GM18519 (cell line): ENCODE data around the gene ANXA1.

Experiments
- ATAC-seq: cut with Tn5 transposase; IDR thresholded peaks from one replicate; pipeline ENCODE4 v1.9.1; 2021; ENCODE audit warnings: mild to moderate bottlenecking, moderate library complexity; ENCODE audit not compliant: unreplicated experiment, low FRiP score

Gene ANXA1

DNA sequence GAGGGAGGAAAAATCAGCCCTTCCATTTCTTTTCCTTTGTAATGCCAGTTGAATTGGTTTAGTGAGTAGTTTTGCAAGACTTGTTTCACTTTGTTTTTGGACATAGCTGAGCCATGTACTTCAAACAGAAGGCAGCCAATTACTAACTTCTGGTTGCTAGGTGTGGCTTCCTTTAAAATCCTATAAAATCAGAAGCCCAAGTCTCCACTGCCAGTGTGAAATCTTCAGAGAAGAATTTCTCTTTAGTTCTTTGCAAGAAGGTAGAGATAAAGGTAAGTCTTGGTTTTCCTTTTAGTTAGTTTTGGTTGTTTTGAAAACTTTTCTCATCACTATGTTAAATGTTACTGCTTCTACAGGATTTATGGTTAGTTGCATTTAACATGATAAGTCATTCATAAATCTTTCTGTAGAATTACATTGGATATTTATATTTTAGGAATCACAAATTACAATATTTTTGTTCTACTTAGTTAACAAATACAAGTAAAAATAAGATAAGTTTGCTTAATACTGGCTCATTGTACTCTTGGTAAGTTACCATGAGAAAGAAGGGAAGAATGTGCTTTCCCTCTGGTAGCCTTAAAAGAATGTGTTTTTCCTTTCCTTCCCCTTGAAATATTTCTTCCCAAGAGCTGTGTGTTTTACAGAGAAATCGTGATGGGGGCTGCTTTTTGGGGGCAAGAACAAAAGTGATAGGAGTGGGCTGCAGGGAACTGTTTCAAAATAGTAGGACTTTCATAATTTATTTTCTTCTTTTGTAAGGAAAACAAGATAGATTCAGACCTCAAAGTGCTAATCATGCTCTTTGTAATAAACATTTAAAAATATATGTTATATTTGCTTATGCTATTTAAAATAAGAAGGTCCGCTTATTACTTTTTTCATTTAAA, at the start of gene ANXA1:
ANXA1 (plus strand) TSS at position 213 of the 890 bp plus-strand sequence. CDS start 6,671 bp downstream, outside the sequence.
- no peak for ATAC-seq

DNA sequence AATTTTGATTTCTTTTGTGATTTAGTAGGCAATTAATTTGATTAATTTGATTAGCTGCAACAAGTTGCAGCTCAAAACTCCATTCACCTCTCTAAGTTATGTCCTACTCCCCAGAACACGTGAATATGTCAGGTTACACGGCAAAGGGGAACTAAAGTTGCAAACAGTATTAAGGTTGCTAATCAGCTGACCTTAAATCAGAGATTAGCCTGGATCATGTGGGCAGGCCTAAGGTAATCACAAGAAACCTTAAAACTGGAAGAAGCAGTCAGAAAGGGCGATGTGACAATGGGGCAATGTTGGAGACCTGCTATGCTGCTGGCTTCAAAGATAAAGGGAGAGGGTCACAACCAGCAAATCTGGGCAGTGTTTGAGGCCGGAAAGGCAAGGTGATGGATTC, 47.3 kb upstream of the ANXA1 start:
- no peak for ATAC-seq

- no peak for ATAC-seq
Measured at GRCh38 chr9:73104921-73105320, 46.7 kb upstream of the ANXA1 start.

- peak; percentile 97 for ATAC-seq
Measured at GRCh38 chr9:73107489-73108069, 44.1 kb upstream of the ANXA1 start.

DNA sequence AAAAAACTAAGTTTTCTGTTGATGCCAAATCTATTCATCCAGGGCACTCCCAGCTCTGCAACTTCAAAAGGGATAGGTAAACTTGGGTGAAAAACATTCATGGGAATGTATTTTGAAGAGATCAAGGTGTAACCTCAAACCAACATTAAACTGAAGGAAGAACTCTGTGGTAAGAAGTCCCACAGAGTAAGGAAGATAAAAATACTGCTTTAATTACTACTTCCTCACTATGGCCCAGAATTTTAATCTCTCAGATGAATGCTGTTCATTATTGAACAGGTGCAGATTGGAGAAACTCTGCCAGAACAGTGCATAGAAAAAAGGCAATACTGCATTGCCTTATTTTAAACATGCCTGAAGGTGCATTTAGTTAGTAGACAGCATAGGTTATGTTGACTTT, 37.6 kb upstream of the ANXA1 start:
- ATAC-seq, result no peak

GRCh38 chr9:73114958-73115357, 36.7 kb upstream of the ANXA1 start:
- ATAC-seq, result no peak

GRCh38 chr9:73116031-73116430, 35.6 kb upstream of the ANXA1 start:
- ATAC-seq, result no peak

DNA sequence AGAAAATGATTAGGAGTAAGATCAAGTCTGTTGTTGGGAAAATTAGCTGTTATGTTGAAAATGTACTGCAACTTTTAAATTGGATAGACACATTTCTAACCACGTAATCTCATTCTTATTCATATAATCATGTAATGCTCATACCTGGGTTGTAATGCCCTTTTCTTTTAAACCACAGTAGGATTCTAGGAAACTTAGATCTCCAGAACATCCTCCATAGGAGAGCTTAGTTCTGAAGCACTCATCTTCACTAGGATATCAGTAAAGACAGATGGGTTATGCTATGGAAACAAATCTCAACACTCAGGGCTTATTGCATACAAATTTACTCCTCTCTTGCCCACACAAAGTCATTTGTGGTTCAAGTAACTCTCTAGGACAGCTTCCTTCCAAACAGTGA, 34.8 kb upstream of the ANXA1 start:
- ATAC-seq, result no peak

DNA sequence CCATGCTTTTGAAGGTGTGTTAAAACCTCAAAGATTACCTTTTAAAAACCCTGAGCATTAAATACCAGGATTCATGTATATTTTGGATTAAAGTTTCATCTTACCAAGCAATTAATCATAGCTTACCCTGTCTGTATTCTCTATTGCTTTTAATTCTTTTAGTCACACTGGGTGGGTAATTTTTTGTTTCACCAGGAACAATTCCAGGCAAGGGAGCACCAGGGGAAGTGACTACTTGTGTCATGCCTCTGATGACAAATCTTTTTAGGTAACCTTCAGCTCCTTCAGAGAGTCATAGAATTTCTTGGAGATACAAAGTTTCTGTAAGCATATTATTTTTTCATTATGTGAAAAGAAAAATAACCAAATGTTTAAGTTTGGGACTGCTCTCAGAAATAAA, 33.4 kb upstream of the ANXA1 start:
- no peak for ATAC-seq

GRCh38 chr9:73118898-73119554, 32.6 kb upstream of the ANXA1 start:
- no peak for ATAC-seq

DNA sequence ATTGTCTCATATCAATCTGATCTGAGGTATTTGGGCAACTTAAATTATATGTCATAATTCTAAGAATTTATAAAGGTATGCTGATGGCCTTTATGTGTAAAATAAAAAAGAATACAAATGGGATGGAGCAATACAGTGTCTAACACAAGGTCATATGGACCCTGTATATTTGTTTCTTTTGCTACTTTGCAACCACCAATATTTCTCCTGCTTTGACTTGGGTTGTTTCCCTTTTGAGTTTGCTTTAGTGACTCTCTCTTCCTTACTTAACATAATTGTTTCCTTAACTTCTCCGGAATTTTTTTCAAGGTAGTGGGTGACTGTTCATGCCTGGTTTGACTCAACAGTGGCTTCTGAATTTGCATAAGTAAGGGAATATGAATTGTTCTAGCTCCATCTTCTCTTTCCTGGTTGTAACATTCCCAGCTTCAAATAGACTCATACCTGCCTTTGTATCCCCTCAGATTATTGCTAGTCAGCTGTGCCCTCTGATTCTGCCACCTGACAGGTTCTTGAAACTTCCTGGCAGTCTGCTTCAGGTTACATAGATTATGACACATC, 30.2 kb upstream of the ANXA1 start:
- no peak for ATAC-seq

- ATAC-seq, result no peak
Measured at GRCh38 chr9:73125651-73126050, 26.0 kb upstream of the ANXA1 start.

DNA sequence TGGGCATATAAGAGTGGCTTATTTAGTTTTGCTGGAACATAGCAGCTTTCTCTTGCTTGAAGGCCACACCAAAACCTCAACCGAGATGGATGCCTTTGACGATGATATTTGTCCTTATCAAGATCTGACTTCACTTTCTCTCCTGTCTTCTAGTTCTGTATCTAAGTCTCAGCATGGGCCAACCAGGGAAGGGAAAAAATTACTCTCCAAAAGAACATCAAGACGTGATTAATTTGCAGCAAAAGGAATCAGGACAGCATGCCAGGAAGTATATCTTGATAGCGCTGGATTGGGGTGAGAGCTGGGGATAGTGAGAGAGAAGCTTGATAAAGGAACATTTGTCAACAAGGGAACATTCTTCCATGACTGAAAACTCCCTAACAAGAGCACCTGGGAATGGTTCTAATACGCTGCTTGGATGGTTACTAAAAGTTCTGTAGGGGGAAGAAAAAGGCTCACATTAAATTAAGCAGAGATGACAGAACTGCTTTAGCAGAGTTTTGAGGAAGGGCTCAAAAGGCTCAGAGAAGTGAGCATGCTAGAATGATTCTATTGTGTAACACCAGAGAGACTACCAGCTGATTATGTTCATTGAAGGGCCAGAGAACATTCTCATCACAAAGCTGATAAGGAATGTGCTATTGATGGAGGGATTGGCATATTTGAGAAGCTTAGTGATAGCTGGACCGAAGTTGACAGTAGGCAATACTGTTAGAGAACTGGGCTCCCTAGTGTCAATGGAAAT, 21.6 kb upstream of the ANXA1 start:
- no peak for ATAC-seq

GRCh38 chr9:73131461-73131860, 20.2 kb upstream of the ANXA1 start:
- ATAC-seq, result no peak

DNA sequence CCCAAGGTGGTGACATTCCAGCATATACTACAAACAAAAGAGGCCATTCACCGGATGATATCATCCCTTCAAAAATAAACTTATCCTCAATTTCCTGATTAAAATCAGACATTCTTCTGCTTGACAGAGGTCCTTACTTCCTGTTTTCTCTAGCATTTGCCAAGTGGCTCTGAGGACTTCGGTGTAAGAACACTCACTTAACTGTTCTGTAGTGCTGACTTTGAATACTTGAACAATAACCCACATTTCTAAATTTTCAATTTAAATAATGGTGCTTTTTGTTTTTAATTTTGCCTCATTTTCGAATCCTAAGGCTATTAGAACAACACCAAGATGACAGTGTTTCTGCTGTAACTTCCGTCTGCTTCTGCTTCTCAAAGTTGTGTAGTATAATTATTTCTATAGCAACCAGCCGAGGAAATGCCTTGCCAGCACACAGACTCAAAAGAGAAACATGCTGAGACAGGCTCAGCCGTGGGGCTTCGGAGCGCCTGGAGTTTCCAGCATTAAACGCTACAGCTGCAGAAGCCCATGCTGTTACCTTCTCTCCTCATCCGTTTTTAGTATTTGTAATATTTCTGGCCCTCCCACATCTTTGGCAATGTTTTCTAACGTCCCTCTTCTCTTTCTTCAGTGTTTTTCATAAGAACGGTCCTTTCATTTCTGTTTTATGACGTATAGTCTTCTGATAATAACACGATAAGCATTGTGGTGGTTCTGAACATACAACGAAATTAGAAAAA, 19.5 kb upstream of the ANXA1 start:
- peak; percentile 83 for ATAC-seq

DNA sequence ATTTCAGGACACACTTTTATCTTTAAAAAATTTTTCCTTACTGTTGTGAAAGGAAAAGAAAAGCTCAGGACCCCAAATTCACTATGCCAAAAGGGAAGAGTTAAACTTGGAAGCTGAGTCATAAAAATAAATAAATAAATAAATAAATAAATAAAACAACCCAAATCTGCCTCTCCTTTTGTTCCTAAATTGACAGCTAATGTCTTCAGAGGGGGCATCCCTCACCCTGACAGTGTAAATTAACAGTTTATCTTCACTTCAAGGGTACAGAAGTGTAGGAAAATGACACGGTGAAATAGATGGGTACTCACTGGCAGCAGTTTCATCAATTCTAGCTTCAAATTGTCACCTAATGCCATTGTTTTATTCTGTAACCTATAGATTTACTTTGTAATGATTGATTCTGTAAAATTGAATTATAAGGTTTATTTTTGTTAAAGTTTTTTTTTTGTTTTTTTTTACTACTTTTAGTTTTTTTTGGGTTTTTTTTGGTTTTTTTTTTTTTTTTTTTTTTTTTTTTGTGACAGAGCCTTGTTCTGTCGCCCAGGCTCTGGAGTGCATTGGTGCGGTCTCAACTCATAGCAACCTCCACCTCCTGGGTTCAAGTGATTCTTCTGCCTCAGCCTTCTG, 18.5 kb upstream of the ANXA1 start:
- no peak for ATAC-seq

DNA sequence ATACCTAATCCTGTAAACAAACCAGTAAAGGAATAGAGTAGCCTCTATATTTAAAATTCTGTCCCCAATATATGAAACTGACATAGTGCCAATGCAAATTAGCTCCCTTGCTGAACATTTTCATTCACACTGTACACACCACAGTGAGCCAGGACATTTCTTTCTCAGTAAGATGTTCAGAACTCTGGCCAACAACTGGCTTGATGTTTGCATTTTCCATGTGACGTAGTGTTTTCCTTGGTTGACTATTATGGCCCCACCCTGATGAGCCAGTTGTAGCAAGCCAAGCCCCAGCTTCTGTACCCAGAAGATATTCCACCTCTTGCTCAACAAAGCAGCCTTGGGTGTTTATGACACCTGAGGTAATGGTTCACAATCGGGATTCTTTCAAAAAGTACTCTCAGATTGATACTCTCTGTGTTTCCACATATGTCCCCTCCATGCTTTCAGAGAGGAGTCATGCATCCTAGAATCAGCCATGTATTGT, 17.7 kb upstream of the ANXA1 start:
- peak; percentile 41 for ATAC-seq

DNA sequence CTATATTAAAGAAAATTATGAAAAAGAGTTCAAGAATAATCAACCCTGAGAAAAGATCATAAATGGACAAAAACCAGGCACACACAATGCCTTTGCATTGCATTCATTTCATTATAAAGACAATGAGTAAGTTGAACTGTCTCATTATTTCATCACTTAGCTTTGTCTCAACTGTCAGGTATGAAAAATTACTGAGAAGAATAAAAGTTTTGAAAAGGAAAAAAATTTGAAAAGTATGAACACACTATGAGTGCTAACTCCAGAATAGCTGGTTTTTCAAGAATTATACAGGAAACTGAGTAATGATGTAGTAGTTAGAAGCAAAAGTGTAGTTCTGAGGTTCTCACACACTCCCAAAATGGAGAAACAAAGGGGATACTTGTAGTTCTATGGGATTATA, 16.3 kb upstream of the ANXA1 start:
- ATAC-seq, result no peak

DNA sequence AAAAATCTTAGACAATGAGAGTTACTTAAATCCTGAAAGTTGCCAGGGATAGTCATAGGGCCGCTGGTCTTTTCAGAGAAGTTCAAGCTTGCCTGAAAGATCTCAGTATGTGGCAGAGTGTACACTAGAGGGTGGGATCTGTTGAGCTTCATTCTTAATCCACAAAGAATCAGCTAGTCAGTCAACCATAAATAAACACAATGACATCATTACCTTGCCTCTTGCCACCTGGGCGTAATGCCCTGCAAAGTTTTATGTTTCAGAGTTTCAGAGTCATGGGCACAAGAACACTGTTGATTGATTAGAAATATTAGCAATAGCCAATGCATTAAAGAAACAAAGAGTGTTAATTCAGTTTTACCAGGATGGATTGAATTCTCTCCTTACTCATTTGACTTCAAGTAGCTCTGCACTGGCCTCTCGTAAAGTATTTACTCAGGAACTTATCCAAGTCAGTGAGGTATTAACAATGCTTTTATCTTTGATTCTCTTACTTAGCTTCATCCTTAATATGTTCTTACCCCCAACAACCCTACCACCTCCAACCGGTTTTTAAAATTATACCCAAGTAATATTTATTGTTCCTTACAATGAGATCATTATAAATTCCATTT, 14.3 kb upstream of the ANXA1 start:
- no peak for ATAC-seq
